A549 (cell line): ENCODE measurements around the gene FAF1. TPM values are rescaled to one million over a fixed set of nuclear protein-coding genes. Genes with fewer than 3 reads are reported as not detected.

Source experiments
- ATAC-seq, 2 experiments: fragments of 200-7000 bp in 1 of 2; fragments of >200 bp in 1 of 2; cut with Nextera tagmentation in 1 of 2; cut with Tn5 transposase in 1 of 2; 3 replicates each; pipeline versions ENCODE4 v1.8.0 to v1.9.1; 2018 to 2020; ENCODE audit warnings: mild to moderate bottlenecking in 1 of 2, moderate library complexity in 1 of 2
- CTCF ChIA-PET: fragments of 300-600 bp; sonication (Branson Sonifier 250); formaldehyde crosslinking; extraction: SDS; loops from one replicate; lab custom pipeline; 2021; ENCODE audit warnings: antibody characterized with exemption, inconsistent platforms; lab: Yijun Ruan, JAX
- POLR2A ChIA-PET: fragments of 350-600 bp; formaldehyde crosslinking; extraction: SDS; loops from one replicate; lab custom pipeline; 2021; ENCODE audit warnings: antibody characterized with exemption, inconsistent platforms; lab: Yijun Ruan, JAX
- DNase-seq, 2 experiments: peaks; one replicate each; pipeline versions ENCODE4 v3.0.0 to v3.0.0-alpha.2; 2011 to 2016; ENCODE audit warnings: low read depth in 1 of 2, low spot score in 1 of 2
- FAIRE-seq: peaks from 2 replicates; lab custom pipeline; 2011; peaks lifted over from hg19 to GRCh38; lab: Jason Lieb, UNC
- H3K27ac ChIP-seq, 2 experiments: fragments of >200 bp; sonication (Bioruptor Twin); formaldehyde crosslinking; 3 replicates each; pipeline ENCODE4 v1.5.1; 2016 to 2017
- H3K4me1 ChIP-seq: fragments of >200 bp; sonication (Bioruptor Twin); formaldehyde crosslinking; 3 replicates; pipeline ENCODE4 v1.6.1; 2016
- H3K4me2 ChIP-seq: fragments of >200 bp; sonication (Bioruptor Twin); formaldehyde crosslinking; 3 replicates; pipeline ENCODE4 v1.6.1; 2016
- H3K4me3 ChIP-seq: fragments of >200 bp; sonication (Bioruptor Twin); formaldehyde crosslinking; 3 replicates; pipeline ENCODE4 v1.5.1; 2016
- H3K9me3 ChIP-seq: fragments of >200 bp; sonication (Bioruptor Twin); formaldehyde crosslinking; 3 replicates; pipeline ENCODE4 v1.6.1; 2016
- BHLHE40 ChIP-seq: IDR thresholded peaks from 2 replicates; pipeline ENCODE4 v1.6.1; 2012; ENCODE audit warnings: low read depth, low read length, inconsistent platforms
- CHD4 ChIP-seq: fragments of 200-600 bp; sonication (generic); IDR thresholded peaks from 2 replicates; pipeline ENCODE4 v1.6.1; 2016; ENCODE audit warnings: antibody characterized with exemption, mild to moderate bottlenecking, borderline replicate concordance
- EHMT2 ChIP-seq: fragments of 200-600 bp; sonication (generic); IDR thresholded peaks from 2 replicates; pipeline ENCODE4 v1.6.1; 2016; ENCODE audit warnings: antibody characterized with exemption, low read depth, mild to moderate bottlenecking, moderate library complexity
- ELK1 ChIP-seq: fragments of 150-350 bp; IDR thresholded peaks from 2 replicates; pipeline ENCODE4 v1.6.1; 2014; ENCODE audit warnings: low read depth, mild to moderate bottlenecking, low read length
- EP300 ChIP-seq, 2 experiments: fragments of >200 bp; sonication (Bioruptor Twin); formaldehyde crosslinking; IDR thresholded peaks; 2 replicates in 1 of 2; 3 replicates in 1 of 2; pipeline ENCODE4 v1.6.1; 2016 to 2017
- ESRRA ChIP-seq: fragments of 150-350 bp; IDR thresholded peaks from 2 replicates; pipeline ENCODE4 v1.6.1; 2014; ENCODE audit warnings: mild to moderate bottlenecking, low read length, borderline replicate concordance
- HES2 ChIP-seq: fragments of >200 bp; sonication (Bioruptor Twin); formaldehyde crosslinking; IDR thresholded peaks from 2 replicates; pipeline ENCODE4 v1.6.1; 2016
- HMGXB4 ChIP-seq: fragments of 250-450 bp; sonication (Bioruptor Pico); IDR thresholded peaks from 2 replicates; pipeline ENCODE4 v1.5.0; 2021; ENCODE audit warnings: mild to moderate bottlenecking, moderate library complexity, borderline replicate concordance
- HOXA7 ChIP-seq: fragments of 250-450 bp; sonication (Bioruptor Pico); IDR thresholded peaks from 2 replicates; pipeline ENCODE4 v1.5.0; 2020; ENCODE audit warnings: mild to moderate bottlenecking, moderate library complexity
- MAFK ChIP-seq: fragments of 450-650 bp; IDR thresholded peaks from 2 replicates; pipeline ENCODE4 v1.6.1; 2014; ENCODE audit not compliant: partially characterized antibody
- MAX ChIP-seq: IDR thresholded peaks from 2 replicates; pipeline ENCODE4 v1.6.1; 2012
- NPAS2 ChIP-seq: fragments of 250-450 bp; sonication (Bioruptor Pico); IDR thresholded peaks from 2 replicates; pipeline ENCODE4 v1.8.0; 2022; ENCODE audit warnings: mild to moderate bottlenecking, moderate library complexity, borderline replicate concordance
- POLR2AphosphoS2 ChIP-seq: conservative IDR thresholded peaks from 2 replicates; pipeline ENCODE4 v1.6.1; 2012; ENCODE audit warnings: low read length, improper control_type of control experiment, inconsistent platforms
- RAD21 ChIP-seq, 2 experiments: fragments of >200 bp in 1 of 2; sonication (Bioruptor Twin) in 1 of 2; formaldehyde crosslinking in 1 of 2; IDR thresholded peaks in 1 of 2; conservative IDR thresholded peaks in 1 of 2; 2 replicates in 1 of 2; 3 replicates in 1 of 2; pipeline ENCODE4 v1.6.1; 2012 to 2018; ENCODE audit warnings: inconsistent platforms in 1 of 2
- RCOR1 ChIP-seq: fragments of 150-350 bp; IDR thresholded peaks from 2 replicates; pipeline ENCODE4 v1.6.1; 2014; ENCODE audit warnings: antibody characterized with exemption, low read length, low read depth
- WGBS: methylation state at CpG from one replicate; pipeline ENCODE4 v1.1.6; 2017; ENCODE audit errors: missing lambda C conversion rate; 5-methylcytosine and 5-hydroxymethylcytosine counted together
- polyA plus RNA-seq, 4 experiments: library from polyadenylated mRNA; depleted of rRNA in 3 of 4; stranded (reverse); fragments of >200 nt; fragmentation: RNase III in 1 of 4; extraction: RNeasy Plus Mini Kit Qiagen cat#74134 plus additional on column Dnase treatment in 1 of 4; gene quantifications; 2 replicates in 3 of 4; 3 replicates in 1 of 4; pipeline ENCODE4 v1.2.3, GENCODE V29; 2011 to 2017

FAF1 gene
- polyA plus RNA-seq, 2 of the 4 experiments (the other 2 are of a cell fraction), result 31.7 to 46.2 TPM

- H3K27ac ChIP-seq, result peak within 1 kb of the TSS; percentile 99
- H3K9me3 ChIP-seq, result no peaks in the 10 kb centered on the region
- 2% methylated on average over 37 of the region's 44 CpGs for WGBS
- no peak for TF ChIP-seq POLR2AphosphoS2
- no peak for TF ChIP-seq ELK1
- no peak for TF ChIP-seq HMGXB4 (CRISPR knock-in tag)
- TF ChIP-seq MAX, result peak; percentile 43; the same call in 1 of the 2 replicates
- no peak for TF ChIP-seq BHLHE40
- peak; percentile 78 for TF ChIP-seq MAFK
- no peak for TF ChIP-seq ESRRA
- no peak for TF ChIP-seq RAD21 (conservative IDR thresholded peaks at IDR 0.05 in 1 of 2, IDR thresholded peaks at IDR 0.05 in 1 of 2)
- TF ChIP-seq NPAS2 (CRISPR knock-in tag), result no peak
- CTCF ChIA-PET, result interaction anchor here (1.1 to 2.3 kb wide), 6 partner anchors 7 to 219 kb away, joined by 3 to 9 read pairs (median 5); partner anchors contain the start of gene FAF1
- peak within 1 kb of the TSS; percentile 84 for H3K4me2 ChIP-seq
- FAIRE-seq, result no peak
- peaks cover 10% of the 10 kb centered on the region; the same call in 2 of the 3 replicates for H3K4me1 ChIP-seq
- POLR2A ChIA-PET, result interaction anchor here (0.9 to 3.2 kb wide), 4 partner anchors 8 to 266 kb away, joined by 3 to 29 read pairs (median 9); partner anchors contain the start of gene FAF1
- peak; percentile 51 to 60 for ATAC-seq
- H3K4me3 ChIP-seq, result peak within 1 kb of the TSS; percentile 90
- DNase-seq, result peak in 1 of 2 experiments; percentile 79
Observed at GRCh38 chr1:50969611-50970508, 9.8 kb upstream of the FAF1 start, which contains the start of gene CDKN2C. Gene CDKN2C, plus strand, starts transcription at chr1:50970245. Its CDS starts 124 bp downstream, at chr1:50970369.

- peak overlapping the region; percentile 99 for H3K27ac ChIP-seq
- CTCF ChIA-PET, result interaction anchor here (0.9 to 2.3 kb wide), 9 partner anchors 8 to 220 kb away, joined by 3 to 9 read pairs (median 4); partner anchors contain the start of gene FAF1
- H3K4me3 ChIP-seq, result peak overlapping the region; percentile 90
- ATAC-seq (peak; percentile 53 to 65), DNase-seq (peak in 1 of 2 experiments; percentile 52), FAIRE-seq (no peak)
- peak overlapping the region; percentile 84 for H3K4me2 ChIP-seq
- WGBS, result 0% methylated on average over 9 of the region's 65 CpGs
- peaks cover 8% of the 10 kb centered on the region; the same call in 2 of the 3 replicates for H3K4me1 ChIP-seq
- no peaks in the 10 kb centered on the region for H3K9me3 ChIP-seq
- POLR2A ChIA-PET, result interaction anchor here (1.2 to 3.2 kb wide), 4 partner anchors 9 to 267 kb away, joined by 3 to 29 read pairs (median 10); partner anchors contain the start of gene FAF1
- TF ChIP-seq CHD4 (no peak), EHMT2 (no peak), HOXA7 (no peak), EP300 (IDR thresholded peaks at IDR 0.05) (no peak), MAFK (peak; percentile 45), HES2 (no peak), BHLHE40 (no peak), RCOR1 (no peak)
Observed at GRCh38 chr1:50968821-50969610, 8.9 kb upstream of the FAF1 start.
